HG03045 (cell line): ENCODE data around the gene DIDO1.
"Not testable (repeated sequence)": the region's sequence is repeated elsewhere in the genome, so short reads cannot be mapped to it uniquely, and the experiment has no call there.

Source experiments
- ATAC-seq: cut with Tn5 transposase; IDR thresholded peaks from one replicate; pipeline ENCODE4 v1.9.1; 2021; ENCODE audit warnings: mild to moderate bottlenecking, moderate library complexity; ENCODE audit not compliant: unreplicated experiment

The DIDO1 gene

GRCh38 chr20:62859721-62860120 is 66.6 kb downstream of the DIDO1 start:
- no peak for ATAC-seq

GRCh38 chr20:62858058-62858830 is 68.1 kb downstream of the DIDO1 start:
- ATAC-seq: no peak

DNA sequence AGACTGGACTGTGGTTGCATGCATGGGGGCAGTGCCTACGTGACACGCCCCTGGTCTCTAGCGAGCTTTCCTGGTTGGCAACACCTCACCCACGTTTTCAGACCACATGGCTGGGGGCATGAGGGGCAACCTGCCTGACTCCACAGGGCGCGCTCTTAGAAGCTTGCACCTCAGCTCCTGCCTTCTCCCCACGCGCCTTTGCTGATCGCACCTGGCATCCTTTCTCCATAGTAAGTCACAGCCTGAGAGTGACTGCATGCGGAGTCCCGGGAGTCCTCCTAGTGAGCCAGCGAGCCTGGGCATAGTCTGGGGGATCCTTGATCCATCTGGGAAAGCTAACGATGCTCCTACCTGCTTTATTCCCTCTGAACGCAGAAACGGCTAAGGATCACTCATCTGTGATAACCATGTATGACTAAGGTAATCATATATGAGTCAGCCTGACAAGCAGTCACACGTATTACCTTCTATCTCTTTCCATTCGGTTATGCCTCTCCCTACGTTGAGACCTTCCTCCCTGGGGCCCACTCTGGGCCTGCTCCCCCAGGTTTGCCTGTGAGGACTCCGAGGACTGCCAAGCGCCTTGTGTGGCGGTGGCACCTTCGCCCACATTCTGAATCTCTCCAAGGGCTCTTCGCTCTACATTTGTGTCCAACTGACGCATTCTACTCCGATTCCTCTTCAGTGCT is 69.2 kb downstream of the DIDO1 start:
- no peak for ATAC-seq

DNA sequence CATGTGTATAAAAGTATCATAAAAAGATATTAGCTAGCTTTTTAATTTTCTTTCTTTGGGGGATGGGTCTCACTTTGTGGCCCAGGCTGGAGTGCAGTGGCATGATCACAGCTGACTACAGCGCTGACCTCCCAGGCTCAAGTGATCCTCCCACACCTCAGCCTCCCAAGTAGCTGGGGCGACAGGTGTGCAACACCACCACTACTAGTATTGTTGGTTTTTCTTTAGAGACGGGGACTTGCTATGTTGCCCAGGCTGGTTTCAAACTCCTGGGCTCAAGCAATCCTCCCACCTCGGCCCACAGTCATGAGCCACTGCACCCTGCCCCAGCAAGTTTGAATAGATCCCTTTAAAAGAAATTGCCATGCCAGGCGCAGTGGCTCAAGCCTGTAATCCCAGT is 71.2 kb downstream of the DIDO1 start:
- no peak for ATAC-seq

DNA sequence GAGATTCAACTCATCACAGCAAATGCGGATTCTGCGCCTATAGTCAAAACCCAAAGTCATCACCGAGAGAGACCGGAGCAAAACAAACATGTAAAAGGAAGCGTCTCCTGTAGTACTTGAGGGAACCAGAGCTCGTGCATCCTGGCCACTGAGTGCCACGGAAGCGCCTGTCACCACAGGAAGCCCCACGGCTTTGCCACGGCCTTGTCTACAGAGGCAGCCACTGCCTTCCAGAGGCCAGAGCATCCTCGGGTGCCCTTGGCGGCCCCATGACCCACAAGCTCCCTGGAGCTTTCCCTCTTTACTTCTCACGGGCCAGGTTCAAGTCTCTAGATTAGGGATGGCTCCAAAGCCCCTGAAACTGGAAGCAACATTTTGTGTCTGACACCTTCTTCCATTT is 72.2 kb downstream of the DIDO1 start:
- no peak for ATAC-seq

DNA sequence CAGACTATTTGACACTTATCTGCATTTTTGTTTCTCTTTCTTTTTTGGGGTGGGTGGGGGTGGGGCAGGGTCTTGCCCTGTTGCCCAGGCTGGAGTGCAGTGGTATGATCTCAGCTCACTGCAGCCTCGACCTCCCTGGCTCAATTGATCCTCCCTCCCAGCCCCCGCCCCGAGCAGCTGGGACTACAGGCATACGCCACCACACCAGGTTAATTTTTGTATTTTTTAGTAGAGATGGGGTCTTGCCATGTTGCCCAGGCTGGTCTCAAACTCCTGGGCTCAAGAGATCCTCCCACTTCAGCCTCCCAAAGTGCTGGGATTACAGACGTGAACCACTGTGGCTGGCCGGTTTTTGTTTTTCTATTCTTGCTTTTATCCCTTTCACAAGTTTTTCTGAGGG is 73.0 kb downstream of the DIDO1 start:
- ATAC-seq: not testable (repeated sequence)

- ATAC-seq: no peak
Observed at GRCh38 chr20:62852841-62853240, 73.5 kb downstream of the DIDO1 start.

DNA sequence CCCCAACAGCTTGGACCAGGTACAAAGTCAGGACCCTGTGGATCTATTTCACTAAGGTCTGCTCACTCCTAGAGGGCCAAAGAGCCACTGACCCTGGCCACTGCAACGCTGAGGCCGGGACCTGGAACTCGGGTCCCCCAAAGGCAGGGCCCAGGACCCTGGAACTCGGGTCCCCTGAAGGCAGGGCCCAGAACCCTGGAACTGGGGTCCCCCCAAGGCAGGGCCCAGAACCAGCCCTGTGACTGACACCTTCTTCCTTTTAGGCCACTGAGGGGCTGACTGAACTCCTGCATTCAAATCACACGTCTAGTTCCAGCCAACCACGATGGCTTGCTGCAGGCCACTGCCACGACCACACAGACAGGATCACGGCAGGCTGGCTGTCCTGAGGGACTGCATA is 74.1 kb downstream of the DIDO1 start:
- no peak for ATAC-seq

DNA sequence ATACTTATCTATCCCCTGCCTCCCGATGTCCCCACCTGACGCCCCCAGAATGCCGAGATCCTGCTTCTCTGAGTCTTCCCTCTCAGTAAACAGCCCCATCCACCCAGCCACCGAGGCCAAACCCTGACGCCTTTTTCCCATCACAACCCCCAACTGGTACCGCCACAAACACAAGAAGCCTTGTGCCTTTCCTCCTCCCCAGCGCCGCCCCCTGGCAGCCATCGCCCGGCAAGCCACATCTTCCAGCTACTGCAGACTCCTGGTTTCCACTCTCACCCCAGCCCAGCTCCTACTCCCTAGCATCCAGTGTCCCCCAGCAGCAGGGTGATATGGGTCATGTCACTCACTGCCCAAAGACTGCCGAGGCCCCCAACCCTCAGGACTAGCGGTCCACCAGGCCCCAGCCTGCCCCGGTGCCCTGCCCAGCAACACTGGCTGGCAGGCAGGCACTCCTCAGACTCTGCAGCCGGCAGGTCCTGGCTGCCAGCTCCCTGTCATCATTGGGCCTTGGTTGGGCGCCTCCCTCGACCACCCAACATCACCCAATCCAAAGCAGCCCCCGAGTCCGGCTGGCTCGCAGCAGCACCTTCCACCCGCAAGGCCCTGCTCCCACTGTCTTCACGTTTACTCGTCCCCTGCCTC is 75.9 kb downstream of the DIDO1 start:
- no peak for ATAC-seq

DNA sequence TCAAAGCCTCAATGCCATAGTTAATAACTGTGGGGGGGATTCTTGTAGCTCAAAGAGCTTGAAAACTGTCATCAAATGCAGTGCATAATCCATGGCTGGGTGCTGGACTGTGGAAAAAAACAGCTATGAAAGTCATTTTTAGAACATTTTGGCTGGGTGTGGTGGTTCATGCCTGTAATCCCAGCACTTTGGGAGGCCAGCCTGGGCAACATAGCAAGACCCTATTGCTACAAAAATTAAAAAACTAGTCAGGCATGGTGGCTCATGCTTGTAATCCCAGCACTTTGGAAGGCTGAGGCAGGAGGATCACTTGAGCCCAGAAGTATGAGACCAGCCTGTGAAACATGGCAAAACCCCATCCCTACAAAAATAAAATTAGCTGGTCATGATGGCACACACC is 76.9 kb downstream of the DIDO1 start:
- ATAC-seq: no peak

GRCh38 chr20:62848917-62849316 is 77.4 kb downstream of the DIDO1 start:
- ATAC-seq: not testable (repeated sequence)

DNA sequence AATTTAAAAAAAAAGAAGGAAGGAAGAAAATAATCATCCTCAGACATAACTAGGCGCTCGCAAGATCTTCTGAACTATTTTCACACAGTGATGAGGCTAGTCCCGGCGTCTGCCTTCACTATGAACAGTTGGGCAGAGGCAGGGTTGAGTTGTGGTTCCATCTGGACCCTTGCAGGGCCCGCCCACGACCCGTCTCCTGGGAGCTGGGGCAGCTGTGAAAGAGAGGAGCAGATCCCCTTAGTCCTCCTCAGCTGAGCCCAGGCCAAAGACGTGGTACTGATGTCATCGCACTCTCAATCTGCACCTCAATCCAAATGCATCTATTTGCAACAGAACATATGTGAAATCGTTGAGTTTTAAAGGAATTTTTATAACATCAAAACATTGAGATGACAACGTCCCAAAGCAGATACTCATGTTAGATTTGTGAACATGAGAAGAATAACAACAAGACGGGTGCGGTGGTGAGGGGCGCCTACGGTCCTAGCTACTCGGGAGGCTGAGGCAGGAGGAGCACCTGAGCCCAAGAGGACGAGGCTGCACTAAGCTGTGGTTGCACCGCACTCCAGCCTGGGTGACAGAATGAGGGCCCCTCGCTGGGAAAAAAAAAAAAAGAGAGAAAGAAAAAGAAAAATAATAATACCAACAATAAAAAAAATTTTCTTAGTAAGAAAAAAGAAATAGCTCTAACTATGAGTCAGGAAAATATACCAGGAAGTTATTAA is 80.0 kb downstream of the DIDO1 start:
- ATAC-seq: no peak

DNA sequence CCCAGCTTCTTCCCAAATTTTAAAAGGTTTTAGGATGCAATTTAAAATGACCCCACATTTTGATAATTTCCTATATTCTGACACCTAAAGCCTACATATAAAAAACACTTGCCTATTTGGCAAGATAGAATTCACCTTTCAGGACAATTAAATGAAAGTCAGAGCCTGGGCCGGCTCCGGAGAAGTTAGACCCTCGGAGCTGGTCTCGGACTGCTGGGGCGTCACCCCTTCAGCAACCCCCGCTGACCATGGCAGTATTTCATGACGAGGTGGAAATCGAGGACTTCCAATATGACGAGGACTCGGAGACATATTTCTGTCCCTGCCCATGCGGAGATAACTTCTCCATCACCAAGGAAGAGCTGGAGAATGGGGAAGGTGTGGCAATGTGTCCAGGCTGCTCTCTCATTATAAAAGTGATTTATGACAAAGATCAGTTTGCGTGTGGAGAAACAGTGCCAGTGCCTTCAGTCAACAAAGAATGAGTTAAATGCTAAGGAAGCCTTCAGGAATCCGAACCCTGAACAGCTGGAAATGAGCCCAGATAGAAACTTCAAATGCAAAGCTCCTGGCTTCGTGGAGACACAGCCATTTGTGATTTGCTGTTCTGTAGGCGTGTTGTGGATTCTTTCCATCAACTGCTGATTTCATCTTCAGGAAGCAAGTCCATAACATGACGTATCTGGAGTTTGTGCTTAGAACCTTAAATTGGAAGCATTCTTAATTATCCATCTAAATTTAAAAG is 80.7 kb downstream of the DIDO1 start:
- no peak for ATAC-seq

GRCh38 chr20:62844182-62844581 is 82.1 kb downstream of the DIDO1 start:
- ATAC-seq: no peak

GRCh38 chr20:62843656-62844055 is 82.6 kb downstream of the DIDO1 start:
- ATAC-seq: no peak

- no peak for ATAC-seq
Observed at GRCh38 chr20:62841705-62842212, 84.5 kb downstream of the DIDO1 start.

- ATAC-seq: no peak
Observed at GRCh38 chr20:62840244-62841197, 85.8 kb downstream of the DIDO1 start.

- no peak for ATAC-seq
Observed at GRCh38 chr20:62839816-62840215, 86.5 kb downstream of the DIDO1 start.

DNA sequence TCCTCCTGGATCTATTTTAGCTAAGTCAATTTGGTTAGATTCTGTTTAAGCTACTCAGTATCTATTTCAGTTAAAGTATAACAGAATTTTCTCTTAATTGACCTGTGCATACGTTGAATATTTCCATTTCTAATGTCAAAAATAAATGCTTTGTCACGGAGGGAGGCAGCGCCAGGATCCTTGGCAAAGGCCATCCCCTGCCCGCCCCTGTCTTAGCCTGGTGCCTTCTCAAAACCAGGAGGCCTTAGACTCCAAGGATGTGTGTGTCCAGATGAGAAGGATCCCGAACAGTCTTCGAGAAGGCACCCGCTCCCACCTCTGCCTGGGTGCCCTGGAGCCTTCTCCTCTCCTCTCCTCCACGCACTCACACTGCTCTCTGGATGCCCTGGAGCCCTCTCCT is 87.0 kb downstream of the DIDO1 start:
- no peak for ATAC-seq
